Hematopoietic multipotent progenitor cell treated with erythropoietin and hydrocortisone succinate and interleukin-3 and kit ligand, for 15 days (in vitro differentiated cells): ENCODE results near the gene IFT88.

Source experiments
- DNase-seq: peaks from one replicate; pipeline ENCODE4 v3.0.0-alpha.2; 2015; ENCODE audit warnings: low spot score

IFT88 gene

GRCh38 chr13:20566898-20567874 lies at the start of gene IFT88:
Gene IFT88 (plus strand): TSS chr13:20567157. CDS start chr13:20574386, 7,229 bp downstream.
- DNase-seq: peak; percentile 80

- DNase-seq: no peak
These were observed 48.3 kb upstream of the IFT88 start for GRCh38 chr13:20518660-20519100.

- no peak for DNase-seq
These were observed 47.1 kb upstream of the IFT88 start for GRCh38 chr13:20519875-20520274.

- no peak for DNase-seq
These were observed 45.4 kb upstream of the IFT88 start for GRCh38 chr13:20521364-20522115.

- peak; percentile 27 for DNase-seq
These were observed 41.8 kb upstream of the IFT88 start for GRCh38 chr13:20525144-20525600.

GRCh38 chr13:20525601-20526544 lies 41.1 kb upstream of the IFT88 start, which contains the start of gene CRYL1:
Gene CRYL1 (minus strand): TSS chr13:20525857. CDS start chr13:20525794, 63 bp downstream.
- peak; percentile 64 for DNase-seq

GRCh38 chr13:20526664-20527063 lies 40.3 kb upstream of the IFT88 start:
- DNase-seq: no peak

GRCh38 chr13:20528452-20528851 lies 38.5 kb upstream of the IFT88 start:
- DNase-seq: no peak

GRCh38 chr13:20534038-20534608 lies 32.8 kb upstream of the IFT88 start:
- DNase-seq: no peak

- DNase-seq: no peak
These were observed 30.0 kb upstream of the IFT88 start for GRCh38 chr13:20536992-20537391.

GRCh38 chr13:20544201-20544923 lies 22.6 kb upstream of the IFT88 start:
- no peak for DNase-seq

GRCh38 chr13:20546556-20546955 lies 20.4 kb upstream of the IFT88 start:
- DNase-seq: no peak

- no peak for DNase-seq
These were observed 19.5 kb upstream of the IFT88 start for GRCh38 chr13:20547479-20547908.

GRCh38 chr13:20550799-20551198 lies 16.2 kb upstream of the IFT88 start:
- no peak for DNase-seq

- no peak for DNase-seq
These were observed 13.6 kb upstream of the IFT88 start for GRCh38 chr13:20553311-20553710.

- no peak for DNase-seq
These were observed 8.0 kb upstream of the IFT88 start for GRCh38 chr13:20558982-20559381.

- DNase-seq: no peak
These were observed 7.1 kb upstream of the IFT88 start for GRCh38 chr13:20559659-20560356.

- no peak for DNase-seq
These were observed 5.2 kb upstream of the IFT88 start for GRCh38 chr13:20561741-20562140.

GRCh38 chr13:20565115-20565736 lies 1.7 kb upstream of the IFT88 start:
- DNase-seq: no peak
